ENCODE data around the gene PRPS1.
"Not testable (repeated sequence)": the region's sequence is repeated elsewhere in the genome, so short reads cannot be mapped to it uniquely, and the experiment has no call there.

Gene PRPS1

GRCh38 chrX:107630031-107630689 is 1.9 kb downstream of the PRPS1 start:
- no peak for DNase-seq

- DNase-seq, result no peak
These were observed 4.0 kb downstream of the PRPS1 start for GRCh38 chrX:107632346-107632745.

- no peak for DNase-seq
These were observed 18.4 kb downstream of the PRPS1 start for GRCh38 chrX:107646735-107647134.

DNA sequence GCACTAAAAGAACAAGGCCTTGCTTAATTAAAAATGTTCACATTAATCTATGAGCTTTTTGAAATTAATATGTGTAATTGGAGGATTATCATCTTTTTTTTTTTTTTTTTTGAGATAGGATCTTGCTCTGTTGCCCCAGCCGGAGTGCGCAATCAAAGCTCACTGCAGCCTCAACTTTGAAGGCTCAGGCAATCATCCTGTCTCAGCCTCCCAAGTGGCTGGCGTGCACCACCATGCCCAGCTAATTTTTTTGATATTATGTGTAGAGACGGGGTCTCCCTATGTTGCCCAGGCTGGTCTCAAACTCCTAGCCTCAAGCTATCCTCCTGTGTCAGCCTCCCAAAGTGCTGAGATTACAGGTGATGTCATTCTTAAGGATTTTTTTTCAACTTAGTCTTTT is 20.0 kb downstream of the PRPS1 start:
- DNase-seq, result no peak

DNA sequence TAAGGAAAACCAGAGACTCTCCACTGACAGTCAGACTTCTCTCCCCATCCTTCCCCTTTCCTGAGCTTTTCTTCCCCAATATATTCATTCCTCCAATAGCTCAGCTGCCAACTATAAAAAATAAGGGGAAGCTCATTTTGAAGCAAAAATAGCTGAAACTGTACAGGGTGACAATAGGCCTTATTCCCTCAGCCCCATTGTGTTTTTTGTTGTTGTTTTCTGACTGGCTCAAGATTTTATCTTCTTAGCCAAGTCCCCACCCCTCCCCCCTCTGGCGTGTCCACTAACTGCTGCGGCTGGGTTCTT is 26.2 kb downstream of the PRPS1 start:
- DNase-seq, result no peak

- DNase-seq, result peak; percentile 34 to 72 (median 60)
These were observed 26.8 kb downstream of the PRPS1 start for GRCh38 chrX:107654872-107655761.

DNA sequence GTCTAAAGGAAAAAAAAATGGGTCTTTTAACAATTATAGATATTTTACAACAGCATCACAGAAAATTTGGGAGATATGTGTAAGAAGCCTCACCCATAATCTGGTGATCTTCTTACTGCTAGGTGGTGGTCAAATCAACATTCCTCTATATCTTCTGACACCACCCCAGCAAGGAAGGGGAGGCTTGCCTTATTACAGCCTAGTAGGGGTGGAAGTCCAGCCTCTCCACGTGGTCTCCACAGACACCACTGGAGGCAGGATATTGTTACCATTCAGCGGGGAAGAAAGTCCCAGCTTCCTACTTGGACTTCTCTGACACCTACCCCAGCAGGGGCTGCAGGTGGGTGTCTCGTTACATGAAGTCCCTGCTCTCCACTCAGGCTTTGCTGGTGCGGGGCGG is 28.7 kb downstream of the PRPS1 start:
- DNase-seq, result no peak

DNA sequence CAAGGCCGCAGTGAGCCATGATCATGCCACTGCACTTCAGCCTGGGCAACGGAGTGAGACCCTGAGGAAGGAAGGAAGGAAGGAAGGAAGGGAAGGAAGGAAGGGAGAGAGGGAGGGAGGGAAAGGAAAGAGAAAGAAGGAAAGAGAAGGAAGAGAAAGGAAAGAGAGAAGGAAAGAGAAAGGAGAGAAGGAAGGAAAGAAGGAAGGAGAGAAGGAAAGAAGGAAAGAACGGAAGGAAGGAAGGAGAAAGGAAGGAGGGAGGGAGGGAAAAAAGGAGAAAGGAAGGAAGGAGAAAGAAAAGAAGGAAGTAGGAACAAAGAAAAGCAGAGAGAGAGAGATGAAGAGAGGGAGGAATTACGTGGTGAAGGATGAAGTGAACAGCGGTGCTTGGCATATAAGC is 30.4 kb downstream of the PRPS1 start:
- DNase-seq, result no peak

DNA sequence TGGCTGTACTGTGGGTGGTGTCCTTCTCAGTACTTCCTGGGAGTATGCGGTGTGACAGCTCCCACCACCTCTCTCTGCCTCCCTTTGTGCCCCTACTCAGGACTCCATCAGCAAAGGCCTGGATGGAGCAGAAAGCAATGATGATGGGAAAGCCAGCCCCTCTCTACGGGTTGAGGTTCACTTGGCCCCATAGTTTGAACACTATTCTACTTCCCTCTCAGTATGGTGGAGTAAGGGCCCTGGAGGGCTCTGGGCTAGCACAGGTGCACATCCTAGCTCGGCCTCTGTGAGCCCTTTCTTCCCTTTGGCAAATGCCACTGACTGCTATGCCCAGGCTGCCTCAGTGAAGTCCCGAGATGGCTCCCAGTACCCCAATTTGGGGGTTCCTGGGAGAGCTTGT is 31.0 kb downstream of the PRPS1 start:
- DNase-seq, result no peak

DNA sequence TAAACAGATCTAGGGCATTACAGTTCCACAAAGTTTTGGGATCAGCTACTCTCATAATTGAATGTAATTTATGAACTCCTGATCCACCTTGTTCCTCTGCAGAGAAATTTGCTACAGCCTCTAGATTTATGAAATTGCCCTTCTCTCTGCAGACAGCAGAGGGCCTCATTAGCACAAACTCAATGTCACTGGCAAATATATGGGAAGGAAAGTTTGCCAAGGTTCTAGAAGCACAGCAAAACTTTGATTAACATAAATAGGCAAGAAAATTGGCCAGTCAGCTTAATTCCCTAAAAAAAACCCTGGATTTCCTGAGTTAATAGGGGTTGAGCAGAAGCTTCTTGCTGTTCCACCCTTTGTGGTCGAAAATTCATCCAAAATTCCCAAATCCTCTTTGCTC is 31.5 kb downstream of the PRPS1 start:
- DNase-seq, result peak in 3 of 6 experiments; percentile 10 to 40 (median 29)

GRCh38 chrX:107662145-107662544 is 33.8 kb downstream of the PRPS1 start:
- no peak for DNase-seq

DNA sequence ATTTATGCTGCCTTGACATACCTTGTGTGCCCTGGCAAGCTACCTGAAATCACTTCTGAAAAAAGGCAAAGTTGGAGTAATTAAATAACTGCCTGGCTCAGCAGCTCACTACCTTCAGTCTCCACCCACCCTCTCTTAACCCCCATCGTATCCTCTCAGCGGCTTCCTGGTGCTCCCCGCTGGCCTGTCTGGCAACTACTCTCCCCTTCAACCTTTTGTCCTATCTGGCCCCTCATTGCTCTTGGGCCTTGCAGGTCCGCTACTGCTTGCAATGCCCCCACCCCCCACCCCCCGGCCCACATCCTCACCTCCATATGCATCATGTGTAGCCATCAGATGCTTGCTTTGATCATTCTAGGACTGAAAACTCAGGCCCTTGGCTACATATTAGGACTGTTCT is 34.5 kb downstream of the PRPS1 start:
- DNase-seq, result no peak

DNA sequence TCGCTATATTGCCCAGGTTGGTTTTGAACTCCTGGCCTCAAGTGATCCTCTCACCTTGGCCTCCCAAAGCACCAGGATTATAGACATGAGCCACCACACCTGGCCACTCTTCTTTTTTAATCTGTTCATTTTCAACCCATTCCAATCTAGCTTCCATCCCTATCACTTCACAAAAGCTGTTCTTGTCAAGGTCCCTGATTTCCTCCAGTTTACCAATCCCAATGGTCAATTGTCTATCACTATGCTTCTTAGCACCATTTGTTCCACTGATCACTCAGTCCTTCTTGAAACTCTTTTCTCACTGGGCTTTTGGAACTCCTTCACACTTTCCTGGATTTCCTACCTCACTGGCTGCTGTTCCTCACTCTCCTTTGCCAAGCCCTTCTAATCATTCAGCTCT is 38.6 kb downstream of the PRPS1 start:
- no peak for DNase-seq

GRCh38 chrX:107667426-107667825 is 39.1 kb downstream of the PRPS1 start:
- no peak for DNase-seq

DNA sequence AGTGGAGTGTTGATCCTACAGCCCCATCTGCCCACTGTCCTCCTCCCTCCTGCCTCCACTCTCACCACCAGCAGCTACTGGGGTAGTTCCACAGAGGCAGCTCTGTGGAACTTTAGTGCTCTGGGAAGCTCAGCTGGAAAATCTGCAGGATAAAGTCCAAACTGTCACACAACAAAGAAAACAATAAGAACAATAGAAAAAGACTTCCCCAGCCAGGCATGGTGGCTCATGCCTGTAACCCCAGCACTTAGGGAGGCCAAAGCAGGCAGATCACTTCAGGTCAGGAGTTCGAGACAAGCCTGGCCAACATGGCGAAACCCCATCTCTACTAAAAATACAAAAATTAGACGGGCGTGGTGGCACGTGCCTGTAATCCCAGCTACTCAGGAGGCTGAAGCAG is 40.4 kb downstream of the PRPS1 start:
- not testable (repeated sequence) for DNase-seq

DNA sequence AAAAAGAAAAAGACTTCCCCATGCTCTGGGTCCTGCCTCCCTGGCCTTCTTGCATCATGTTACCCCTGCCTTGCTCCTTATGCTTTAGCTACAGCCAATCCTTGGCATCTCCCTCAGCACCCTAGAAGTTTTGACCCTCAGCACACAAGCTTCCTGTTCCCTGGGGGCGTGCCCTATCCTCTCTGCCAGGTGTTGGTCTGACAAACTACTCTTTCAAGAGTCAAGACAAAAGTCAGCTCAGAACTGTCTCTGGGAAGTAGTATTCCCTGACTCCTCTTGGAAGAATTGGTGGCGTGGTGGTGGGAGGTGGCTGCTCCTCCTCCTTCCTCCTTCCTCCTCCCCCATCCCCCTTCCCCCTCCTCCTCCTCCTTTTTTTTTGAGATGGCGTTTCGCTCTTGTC is 41.0 kb downstream of the PRPS1 start:
- no peak for DNase-seq

GRCh38 chrX:107669885-107670628 is 41.7 kb downstream of the PRPS1 start:
- DNase-seq, result no peak

- not testable (repeated sequence) for DNase-seq
These were observed 42.9 kb downstream of the PRPS1 start for GRCh38 chrX:107671256-107671655.

GRCh38 chrX:107672955-107673378 is 44.7 kb downstream of the PRPS1 start:
- peak; percentile 63 to 91 (median 76) for DNase-seq

DNA sequence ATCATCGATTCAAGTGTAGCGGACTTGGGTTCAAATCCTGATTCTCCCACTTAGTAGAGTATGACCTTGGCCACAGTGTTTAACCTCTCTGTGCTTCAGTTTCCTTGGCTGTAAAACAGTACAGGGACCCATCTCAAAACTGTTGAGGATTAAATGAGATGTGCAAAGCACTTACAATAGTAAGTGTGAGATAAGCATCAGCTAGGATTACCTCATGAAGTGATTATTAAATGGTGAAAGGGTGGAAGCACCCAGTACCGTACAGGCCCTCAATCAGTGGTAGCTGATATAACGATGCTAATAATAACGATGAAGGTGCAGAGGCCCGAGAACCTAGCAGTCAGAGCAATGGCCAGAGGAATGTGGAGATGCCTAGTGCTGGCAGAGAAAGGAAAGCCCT is 45.1 kb downstream of the PRPS1 start:
- DNase-seq, result peak in 1 of 6 experiments; percentile 41

DNA sequence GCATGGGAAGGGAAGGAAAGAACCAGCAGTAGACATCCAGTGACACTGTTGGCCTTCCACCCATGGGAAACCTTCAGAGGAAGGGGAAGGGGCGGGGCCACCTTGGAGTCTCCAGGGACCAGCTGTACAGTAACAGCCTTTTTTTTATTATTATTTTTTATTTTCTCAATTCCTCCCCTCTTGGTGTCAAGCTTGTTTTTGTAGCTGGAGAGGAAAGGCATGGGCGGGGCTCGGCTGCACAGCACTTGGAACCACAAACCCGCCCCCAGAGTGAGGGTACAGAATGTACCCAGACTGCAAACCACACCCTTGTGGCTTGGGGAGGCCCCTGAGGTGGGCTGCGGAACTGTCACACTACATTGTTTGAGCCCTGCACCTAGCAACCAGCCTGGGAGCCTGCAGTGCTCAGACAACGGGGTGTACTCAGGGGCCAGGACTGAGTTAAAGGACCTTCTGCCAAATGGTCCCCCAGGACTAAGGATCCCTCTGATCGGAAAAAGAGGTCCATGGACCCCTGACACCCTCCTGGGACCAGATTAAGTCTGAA is 45.7 kb downstream of the PRPS1 start:
- peak; percentile 82 to 97 (median 89) for DNase-seq

DNA sequence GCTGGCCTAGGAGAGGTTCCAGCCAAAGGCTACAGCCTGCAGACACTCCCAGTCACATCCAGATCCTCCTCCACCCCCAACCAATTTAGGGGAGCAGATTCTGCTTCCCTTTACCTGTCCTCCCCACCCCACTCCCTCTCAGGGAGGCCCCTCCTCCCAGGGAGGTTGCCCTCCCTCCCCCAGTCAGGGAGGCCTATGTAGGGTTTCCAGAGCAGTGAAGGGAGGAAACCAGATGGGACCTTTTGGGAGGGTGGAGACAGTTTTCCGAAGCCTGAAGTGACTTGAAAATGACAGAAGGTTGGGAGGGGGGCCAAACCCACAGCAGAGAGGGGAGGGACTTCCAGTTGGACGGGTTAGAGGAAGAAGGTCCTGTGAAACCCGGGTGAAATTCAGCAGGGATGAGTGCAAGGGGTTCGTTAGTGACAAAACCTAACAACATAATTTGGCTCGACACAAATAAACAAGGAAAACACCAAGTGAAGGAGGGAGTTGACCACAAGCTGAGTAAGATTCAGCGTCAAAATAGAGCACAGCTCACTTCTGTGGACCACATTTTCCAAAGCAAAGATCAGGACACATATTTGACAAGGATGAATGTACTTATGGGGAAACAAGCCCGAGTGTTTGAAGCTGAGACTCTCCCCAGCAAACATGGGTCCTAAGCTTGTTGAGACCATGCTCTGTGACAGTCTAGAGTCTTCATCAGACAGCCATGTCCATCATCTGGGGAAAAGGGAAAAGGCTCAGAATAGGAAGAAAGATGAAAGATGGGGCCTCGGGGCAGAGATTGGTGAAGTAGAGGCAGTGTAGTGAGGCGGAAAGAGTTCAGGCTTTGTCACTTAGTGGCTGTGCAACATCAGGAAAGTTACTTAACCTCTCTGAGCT is 46.4 kb downstream of the PRPS1 start:
- peak in 5 of 6 experiments; percentile 55 to 89 (median 75) for DNase-seq

DNA sequence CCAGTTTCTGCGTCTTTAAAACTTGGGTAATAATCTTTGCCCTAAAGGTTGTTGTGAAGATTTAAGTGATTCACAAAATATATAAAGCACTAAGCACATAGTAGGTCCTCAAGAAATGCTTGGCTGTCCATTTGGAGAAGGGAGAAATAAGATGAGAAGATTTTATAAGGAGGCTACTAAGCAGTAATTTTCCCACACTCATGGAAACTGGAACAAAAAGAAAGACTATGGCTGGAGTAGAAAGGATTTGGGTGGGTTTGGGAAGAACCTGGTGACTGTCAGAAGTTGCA is 47.0 kb downstream of the PRPS1 start:
- no peak for DNase-seq
